ENCODE measurements around the gene ADAM23.

Gene ADAM23

DNA sequence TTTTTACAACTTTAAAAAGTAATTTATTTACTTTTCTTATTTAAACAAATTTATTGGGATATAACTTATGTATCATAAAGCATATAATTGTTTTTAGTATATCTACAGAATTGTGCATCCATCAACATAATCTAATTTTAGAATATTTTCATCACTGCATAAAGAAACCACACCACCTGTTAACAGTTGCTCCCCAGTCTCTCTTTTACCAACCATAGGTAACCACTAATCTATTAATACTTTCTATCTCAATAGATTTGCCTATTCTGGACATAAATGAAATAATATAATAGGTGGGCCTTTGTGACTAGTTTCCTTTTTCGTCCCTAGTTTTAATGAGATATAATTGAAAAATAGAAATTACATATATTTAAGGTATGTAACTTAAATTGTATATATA lies 90.6 kb downstream of the ADAM23 start:
- no peaks in the 10 kb centered on the region for H3K27me3 ChIP-seq
- H3K4me3 ChIP-seq (ENCODE audit: low read depth in 1 of 2, low read length in 1 of 2): no peak overlapping the region
- H3K36me3 ChIP-seq: no peaks in the 10 kb centered on the region
- H3K9me3 ChIP-seq: no peaks in the 10 kb centered on the region
- no peak overlapping the region for H3K27ac ChIP-seq
- TF ChIP-seq, protein P1, sequence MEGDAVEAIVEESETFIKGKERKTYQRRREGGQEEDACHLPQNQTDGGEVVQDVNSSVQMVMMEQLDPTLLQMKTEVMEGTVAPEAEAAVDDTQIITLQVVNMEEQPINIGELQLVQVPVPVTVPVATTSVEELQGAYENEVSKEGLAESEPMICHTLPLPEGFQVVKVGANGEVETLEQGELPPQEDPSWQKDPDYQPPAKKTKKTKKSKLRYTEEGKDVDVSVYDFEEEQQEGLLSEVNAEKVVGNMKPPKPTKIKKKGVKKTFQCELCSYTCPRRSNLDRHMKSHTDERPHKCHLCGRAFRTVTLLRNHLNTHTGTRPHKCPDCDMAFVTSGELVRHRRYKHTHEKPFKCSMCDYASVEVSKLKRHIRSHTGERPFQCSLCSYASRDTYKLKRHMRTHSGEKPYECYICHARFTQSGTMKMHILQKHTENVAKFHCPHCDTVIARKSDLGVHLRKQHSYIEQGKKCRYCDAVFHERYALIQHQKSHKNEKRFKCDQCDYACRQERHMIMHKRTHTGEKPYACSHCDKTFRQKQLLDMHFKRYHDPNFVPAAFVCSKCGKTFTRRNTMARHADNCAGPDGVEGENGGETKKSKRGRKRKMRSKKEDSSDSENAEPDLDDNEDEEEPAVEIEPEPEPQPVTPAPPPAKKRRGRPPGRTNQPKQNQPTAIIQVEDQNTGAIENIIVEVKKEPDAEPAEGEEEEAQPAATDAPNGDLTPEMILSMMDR (IDR thresholded peaks at IDR 0.05): no peak
- no peaks in the 10 kb centered on the region for H3K4me1 ChIP-seq (ENCODE audit: control insufficient read depth in 1 of 2, insufficient read depth in 1 of 2, low read depth in 1 of 2, low read length in 1 of 2)

DNA sequence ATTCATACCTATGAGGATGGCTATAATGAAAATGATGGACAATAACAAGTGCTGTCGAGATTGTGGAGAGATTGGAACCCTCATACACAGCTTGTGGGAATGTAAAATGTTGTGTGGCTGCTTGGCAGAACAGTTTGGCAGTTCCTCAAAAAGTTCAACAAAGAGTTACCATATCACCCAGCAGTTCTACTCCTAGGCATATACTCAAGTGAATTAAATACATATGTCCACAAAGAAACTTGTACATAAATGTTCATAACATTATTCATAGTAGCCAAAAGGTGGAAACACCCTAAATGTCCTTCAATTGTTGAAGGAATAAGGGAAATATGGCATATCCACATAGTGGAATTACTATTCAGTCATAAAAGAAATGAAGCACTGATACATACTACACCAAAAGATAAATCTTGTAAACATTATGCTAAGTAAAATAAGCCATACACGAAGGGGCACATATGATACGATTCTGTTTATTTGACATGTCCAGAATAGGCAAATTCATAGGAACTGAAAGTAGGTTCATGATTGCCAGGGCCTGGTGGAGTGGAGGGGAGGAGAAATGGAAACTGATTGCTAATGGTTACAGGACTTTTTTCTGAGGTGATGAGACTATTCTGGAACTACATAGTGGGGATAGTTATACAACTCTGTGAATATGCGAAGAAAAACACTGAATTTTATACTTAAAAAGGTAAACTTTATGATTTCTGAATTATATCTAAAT lies 92.1 kb downstream of the ADAM23 start:
- Histone ChIP-seq H3K4me3 (ENCODE audit: low read depth in 1 of 2, low read length in 1 of 2) (no peak overlapping the region), H3K4me1 (ENCODE audit: control insufficient read depth in 1 of 2, insufficient read depth in 1 of 2, low read depth in 1 of 2, low read length in 1 of 2) (no peaks in the 10 kb centered on the region), H3K27me3 (no peaks in the 10 kb centered on the region), H3K36me3 (no peaks in the 10 kb centered on the region), H3K9me3 (no peaks in the 10 kb centered on the region), H3K27ac (no peak overlapping the region)
- TF ChIP-seq, protein P1 (IDR thresholded peaks at IDR 0.05): no peak

DNA sequence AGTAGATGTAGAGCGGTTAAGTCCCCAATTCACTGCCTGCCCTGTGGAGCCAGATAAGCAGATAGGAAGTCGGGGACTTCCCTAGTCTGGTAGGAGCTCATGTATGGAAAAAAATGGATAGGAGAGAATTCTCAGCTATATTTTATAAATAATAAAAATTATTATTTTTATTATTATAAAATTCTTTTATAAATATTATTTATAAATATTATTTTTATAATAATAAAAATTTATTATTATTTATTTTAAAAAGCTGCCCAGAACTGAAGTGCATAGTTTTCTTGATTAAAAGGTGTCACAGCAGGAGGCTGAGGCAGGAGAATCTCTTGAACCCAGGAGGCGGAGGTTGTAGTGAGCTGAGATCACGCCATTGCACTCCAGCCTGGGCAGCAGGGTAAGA lies 97.4 kb downstream of the ADAM23 start:
- TF ChIP-seq, protein P1 (IDR thresholded peaks at IDR 0.05): no peak

DNA sequence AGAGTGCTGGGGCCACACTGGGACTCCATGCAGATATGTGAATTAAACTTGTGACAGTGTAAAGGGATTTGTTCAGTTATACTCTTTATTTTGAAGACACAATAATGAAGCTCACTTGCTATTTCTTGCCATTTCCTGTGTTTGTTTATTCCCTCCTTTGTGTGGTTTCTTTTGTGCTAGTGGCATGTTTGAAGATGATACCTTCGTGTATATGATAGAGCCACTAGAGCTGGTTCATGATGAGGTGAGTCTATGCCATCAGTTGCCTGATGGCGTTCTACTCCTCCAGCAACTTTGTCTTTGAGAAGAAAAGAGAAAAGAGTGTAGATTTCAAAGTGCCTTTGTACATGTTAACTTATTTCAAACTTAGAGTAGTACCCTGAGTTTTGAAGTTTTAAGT lies 99.7 kb downstream of the ADAM23 start:
- Histone ChIP-seq H3K4me1 (ENCODE audit: control insufficient read depth in 1 of 2, insufficient read depth in 1 of 2, low read depth in 1 of 2, low read length in 1 of 2) (no peaks in the 10 kb centered on the region), H3K36me3 (no peaks in the 10 kb centered on the region), H3K9me3 (no peaks in the 10 kb centered on the region), H3K27me3 (no peaks in the 10 kb centered on the region), H3K27ac (no peak overlapping the region), H3K4me3 (ENCODE audit: low read depth in 1 of 2, low read length in 1 of 2) (no peak overlapping the region)
- TF ChIP-seq, protein P1 (IDR thresholded peaks at IDR 0.05): no peak

More for the DNA sequence above, 97.4 kb downstream of the ADAM23 start:
- Histone ChIP-seq H3K27me3 (no peaks in the 10 kb centered on the region), H3K4me1 (ENCODE audit: control insufficient read depth in 1 of 2, insufficient read depth in 1 of 2, low read depth in 1 of 2, low read length in 1 of 2) (no peaks in the 10 kb centered on the region), H3K4me3 (ENCODE audit: low read depth in 1 of 2, low read length in 1 of 2) (no peak overlapping the region), H3K9me3 (no peaks in the 10 kb centered on the region), H3K27ac (no peak overlapping the region), H3K36me3 (no peaks in the 10 kb centered on the region)

DNA sequence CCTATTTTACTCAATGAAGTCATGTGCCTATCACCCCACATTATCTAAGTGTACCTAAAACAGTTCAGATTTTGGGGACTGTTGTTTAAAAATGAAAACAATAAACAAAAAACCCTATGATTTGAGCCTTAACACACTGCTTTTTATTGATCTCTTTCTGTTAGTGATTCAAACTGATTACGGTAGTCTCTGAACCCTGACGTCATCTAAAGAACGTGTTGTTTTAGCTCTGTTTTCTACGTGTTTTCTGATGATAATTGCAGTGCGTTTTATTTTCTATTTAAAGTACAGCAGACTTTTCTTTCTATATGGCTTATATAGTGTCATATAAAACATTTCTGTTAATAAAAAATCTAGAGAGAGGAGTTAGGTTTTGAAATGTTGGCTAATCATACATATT lies 105.1 kb downstream of the ADAM23 start:
- H3K36me3 ChIP-seq: no peaks in the 10 kb centered on the region
- no peak overlapping the region for H3K27ac ChIP-seq
- H3K4me3 ChIP-seq (ENCODE audit: low read depth in 1 of 2, low read length in 1 of 2): no peak overlapping the region
- H3K4me1 ChIP-seq (ENCODE audit: control insufficient read depth in 1 of 2, insufficient read depth in 1 of 2, low read depth in 1 of 2, low read length in 1 of 2): no peaks in the 10 kb centered on the region
- TF ChIP-seq, protein P1 (IDR thresholded peaks at IDR 0.05): no peak
- H3K9me3 ChIP-seq: no peaks in the 10 kb centered on the region
- no peaks in the 10 kb centered on the region for H3K27me3 ChIP-seq

Data from neutrophil (primary cell).